Kidney (tissue), 14 donors: ENCODE measurements around the gene ADAMTS9. TPM values are rescaled to one million over a fixed set of nuclear protein-coding genes. Genes with fewer than 3 reads are reported as not detected.

Experiments
- DNase-seq, 5 donors: peaks; one replicate each; pipeline ENCODE4 v3.0.0-alpha.2; 2013 to 2020
- FAIRE-seq: peaks from 2 replicates; lab custom pipeline; 2012; peaks lifted over from hg19 to GRCh38; lab: Jason Lieb, UNC
- H3K27ac ChIP-seq, 2 donors: one replicate each; pipeline ENCODE4 v1.7.0; 2013; ENCODE audit warnings: low read depth in 2 of 2, low read length in 2 of 2, inconsistent platforms in 1 of 2
- H3K27me3 ChIP-seq: one replicate; pipeline ENCODE4 v1.7.1; 2013; ENCODE audit warnings: low read length, inconsistent platforms; ENCODE audit not compliant: control insufficient read depth, insufficient read depth
- H3K36me3 ChIP-seq, 3 donors: one replicate each; pipeline versions ENCODE4 v1.7.0 to v1.7.1; 2013; ENCODE audit warnings: low read length in 3 of 3, control low read depth in 1 of 3, inconsistent platforms in 1 of 3; ENCODE audit not compliant: insufficient read depth in 3 of 3, control insufficient read depth in 2 of 3
- H3K4me1 ChIP-seq, 3 donors: one replicate each; pipeline versions ENCODE4 v1.7.0 to v1.7.1; 2013; ENCODE audit warnings: low read length in 3 of 3, inconsistent platforms in 1 of 3, low read depth in 1 of 3; ENCODE audit not compliant: control insufficient read depth in 2 of 3, insufficient read depth in 2 of 3
- H3K4me3 ChIP-seq, 3 donors: one replicate each; pipeline versions ENCODE4 v1.7.0 to v1.8.1; 2013; ENCODE audit warnings: low read length in 3 of 3, control low read depth in 1 of 3, inconsistent platforms in 1 of 3
- H3K9ac ChIP-seq, 3 donors: one replicate each; pipeline versions ENCODE4 v1.7.0 to v1.7.1; 2013; ENCODE audit warnings: low read length in 3 of 3, control low read depth in 1 of 3, inconsistent platforms in 1 of 3
- H3K9me3 ChIP-seq, 3 donors: one replicate each; pipeline versions ENCODE4 v1.7.0 to v1.7.1; 2013; ENCODE audit warnings: low read length in 3 of 3, control low read depth in 1 of 3, inconsistent platforms in 1 of 3; ENCODE audit not compliant: control insufficient read depth in 2 of 3, insufficient read depth in 1 of 3
- CTCF ChIP-seq: IDR thresholded peaks from 3 replicates; pipeline ENCODE4 v1.5.1; 2012; ENCODE audit warnings: mild to moderate bottlenecking, moderate library complexity, borderline replicate concordance; ENCODE audit not compliant: insufficient read depth; ENCODE audit errors: extremely low read depth
- intact Hi-C: fragments of 100-400 bp; cut with DNase I; formaldehyde crosslinking; loops from one replicate; pipeline ENCODE4 v1.11.1; 2022
- polyA plus RNA-seq: library from polyadenylated mRNA; stranded (reverse); fragments of 350-450 nt; fragmentation: Illumina TruSeq; extraction: RNeasy Lipid Tissue Mini Kit (QIAGEN cat#74804); gene quantifications from one replicate; pipeline ENCODE4 v1.2.3, GENCODE V29; 2014; ENCODE audit warnings: low read depth, low replicate concordance; ENCODE audit not compliant: insufficient read depth
- total RNA-seq: library from RNA; stranded (reverse); fragmentation: NEBNext Ultra II Directional; extraction: Animal tissue kit (Norgen Biotek cat#: 25700); gene quantifications from one replicate; pipeline ENCODE4 v1.2.1, GENCODE V29; 2021
- donor health status: control.
- donor health status: control.
- donor health status: control.
- donor health status: control.
- donor health status: control.
- donor health status: DM: yes; HTN: yes; CAD: no.
- donor health status: Normal renal cell carcinoma (clear cell type).

Gene ADAMTS9
- total and polyA plus RNA-seq, 2 donors from 2014 or later, result 25.0 to 117 TPM

- Histone ChIP-seq H3K27ac (no peak overlapping the region), H3K9me3 (no peaks in the 10 kb centered on the region), H3K27me3 (no peaks in the 10 kb centered on the region), H3K36me3 (peaks cover 0 to 29% (median 7%) of the 10 kb centered on the region in 3 donors), H3K4me3 (no peak overlapping the region), H3K4me1 (no peaks in the 10 kb centered on the region), H3K9ac (no peak overlapping the region)
- TF ChIP-seq CTCF, result peak; percentile 68
- FAIRE-seq (peak; percentile 92), DNase-seq (peak in 4 of 5 donors; percentile 74 to 88 (median 79))
- intact Hi-C loops, result no loop called here
Observed at GRCh38 chr3:64530434-64531049, 157.3 kb downstream of the ADAMTS9 start.

DNA sequence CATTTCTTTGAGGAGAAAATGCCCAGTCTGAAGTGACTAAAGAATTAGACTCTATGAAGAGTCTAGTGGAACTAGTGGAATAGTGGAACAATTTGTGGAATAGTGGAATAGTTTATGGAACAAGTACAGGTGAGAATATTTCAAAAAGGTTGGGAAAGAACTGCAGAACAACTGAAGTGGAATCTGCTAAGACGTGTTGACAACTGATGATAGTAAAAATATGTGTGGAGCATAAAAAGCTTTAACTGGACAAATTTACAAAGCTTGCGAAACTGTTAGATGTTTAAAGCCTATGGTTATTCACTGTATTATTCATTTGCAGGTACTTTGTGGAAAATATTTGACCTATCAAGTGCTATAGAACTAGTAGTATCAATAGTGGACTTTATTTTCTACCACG, 164.5 kb downstream of the ADAMTS9 start:
- TF ChIP-seq CTCF, result no peak
- H3K36me3 ChIP-seq, result peaks cover 11 to 18% (median 17%) of the 10 kb centered on the region in 3 donors
- H3K9ac ChIP-seq, result no peak overlapping the region
- no peak for DNase-seq
- FAIRE-seq, result no peak
- no peak overlapping the region for H3K27ac ChIP-seq
- no peaks in the 10 kb centered on the region for H3K4me1 ChIP-seq
- intact Hi-C loops, result no loop called here
- no peak overlapping the region for H3K4me3 ChIP-seq
- H3K9me3 ChIP-seq, result no peaks in the 10 kb centered on the region
- H3K27me3 ChIP-seq, result no peaks in the 10 kb centered on the region

DNA sequence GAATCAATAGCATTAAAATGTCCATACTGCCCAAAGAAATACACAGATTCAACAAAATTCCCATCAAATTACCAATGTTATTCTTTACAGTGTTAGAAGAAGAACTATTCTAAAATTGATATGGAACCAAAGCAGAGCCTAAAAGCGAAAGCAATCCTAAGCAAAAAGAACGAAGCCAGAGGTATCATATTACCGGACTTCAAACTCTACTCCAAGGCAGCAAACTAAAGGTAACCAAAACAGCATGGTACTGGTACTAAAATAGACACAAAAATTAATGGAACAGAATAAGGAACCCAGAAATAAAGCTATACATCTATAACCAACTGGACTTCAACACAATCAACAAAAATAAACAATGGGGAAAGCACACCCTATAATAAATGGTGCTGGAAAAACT, 167.5 kb downstream of the ADAMTS9 start:
- DNase-seq (no peak), FAIRE-seq (no peak)
- Histone ChIP-seq H3K9me3 (no peaks in the 10 kb centered on the region), H3K9ac (no peak overlapping the region), H3K36me3 (peaks cover 15 to 29% (median 20%) of the 10 kb centered on the region in 3 donors), H3K27me3 (no peaks in the 10 kb centered on the region), H3K4me3 (no peak overlapping the region), H3K27ac (no peak overlapping the region), H3K4me1 (no peaks in the 10 kb centered on the region)
- TF ChIP-seq CTCF, result no peak
- intact Hi-C loops, result no loop called here
